A172 (cell line): Measurements from ENCODE around the gene PLD5. TPM values are rescaled to one million over a fixed set of nuclear protein-coding genes. Genes with fewer than 3 reads are reported as not detected.
"Not testable (repeated sequence)": the region's sequence is repeated elsewhere in the genome, so short reads cannot be mapped to it uniquely, and the experiment has no call there.

Source experiments
- DNase-seq: peaks from one replicate; pipeline ENCODE4 v3.0.0-alpha.2; 2015; ENCODE audit warnings: low spot score
- total RNA-seq: library from RNA; depleted of rRNA; stranded (reverse); fragments of >200 nt; shearing (Covaris generic); gene quantifications from 2 replicates; pipeline ENCODE4 v1.2.3, GENCODE V29; 2014

Gene PLD5
- total RNA-seq, 1 experiment from 2014 or later = not detected

GRCh38 chr1:242426271-242426905, 98.1 kb downstream of the PLD5 start:
- DNase-seq = no peak

GRCh38 chr1:242425232-242425631, 99.3 kb downstream of the PLD5 start:
- DNase-seq = peak; percentile 52

DNA sequence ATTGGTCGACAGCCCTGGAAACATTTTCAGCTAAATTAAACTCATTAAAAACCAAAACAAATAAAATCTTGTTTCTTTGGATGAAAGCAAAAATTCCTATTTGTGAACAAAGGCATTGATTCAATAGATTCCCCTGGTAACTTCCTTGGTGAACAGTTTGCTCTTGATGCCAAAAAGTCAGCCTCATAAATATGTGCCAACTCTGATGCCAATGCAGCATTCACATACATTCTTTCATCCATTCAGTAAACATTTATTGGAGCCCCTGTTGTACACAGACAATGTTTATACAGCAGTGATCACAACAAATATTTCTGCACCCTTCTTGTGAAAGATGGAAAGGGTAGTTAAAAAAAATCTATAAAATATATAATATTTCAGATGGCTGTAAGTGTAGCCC, 107.8 kb downstream of the PLD5 start:
- DNase-seq = no peak

GRCh38 chr1:242412921-242413320, 111.6 kb downstream of the PLD5 start:
- no peak for DNase-seq

- no peak for DNase-seq
These were observed 112.6 kb downstream of the PLD5 start for GRCh38 chr1:242411901-242412300.

DNA sequence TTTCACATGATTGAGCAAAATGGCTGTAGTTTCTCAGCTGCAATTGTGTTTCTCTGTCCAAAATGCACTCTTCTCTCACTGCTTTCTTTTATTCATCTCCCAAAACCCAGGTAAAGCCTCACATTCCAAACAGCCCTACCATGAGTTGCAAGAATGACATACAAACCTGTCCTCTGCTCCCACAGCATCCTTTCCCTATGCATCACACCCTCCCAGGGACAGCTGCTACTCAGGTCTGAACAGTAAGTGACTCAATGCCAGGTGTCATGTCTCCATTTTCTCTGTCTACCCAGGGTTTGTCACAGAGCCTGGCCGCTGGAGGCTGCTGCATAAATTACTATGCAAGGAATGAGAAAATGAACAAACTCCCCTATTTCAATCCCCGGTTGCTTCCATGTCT, 118.5 kb downstream of the PLD5 start:
- DNase-seq = no peak

DNA sequence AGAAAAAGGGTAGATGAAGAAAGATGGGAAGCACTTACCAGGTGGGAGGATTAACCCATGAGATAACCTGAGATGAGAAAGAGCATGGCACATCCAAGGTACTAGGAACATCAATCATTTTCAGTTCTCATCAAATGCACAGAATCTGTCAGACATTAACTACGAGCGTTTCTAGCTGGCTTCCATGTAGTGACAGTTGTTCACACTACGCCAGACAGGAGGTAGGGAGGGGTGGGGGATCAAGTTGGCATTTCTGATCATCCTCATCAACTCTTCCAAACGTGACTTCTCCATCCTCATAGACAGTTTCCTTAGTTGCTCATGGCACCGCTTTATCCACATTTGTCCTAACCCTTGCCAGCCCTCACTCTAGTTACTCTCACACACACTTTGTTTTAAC, 120.2 kb downstream of the PLD5 start:
- no peak for DNase-seq

DNA sequence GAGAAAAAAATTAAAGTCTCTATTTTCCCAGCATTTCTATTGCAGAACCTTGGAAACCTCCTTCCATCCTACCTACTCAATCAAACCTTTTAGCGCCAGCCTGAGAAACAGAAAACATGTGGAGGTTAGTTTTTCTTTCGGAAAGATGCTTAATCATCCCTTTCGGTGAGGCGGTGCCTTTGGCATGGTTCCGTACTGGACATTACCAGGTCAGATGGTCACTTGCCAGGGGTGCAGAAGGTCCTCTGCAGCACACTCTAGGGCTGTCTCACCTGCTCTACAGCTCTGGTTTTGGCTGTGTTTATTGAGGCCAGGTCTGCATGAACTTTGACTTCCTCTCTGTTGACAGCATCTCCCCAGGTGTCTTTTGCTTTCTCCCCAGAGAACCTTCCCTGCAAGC, 121.5 kb downstream of the PLD5 start:
- no peak for DNase-seq

GRCh38 chr1:242401937-242402336, 122.6 kb downstream of the PLD5 start:
- no peak for DNase-seq

DNA sequence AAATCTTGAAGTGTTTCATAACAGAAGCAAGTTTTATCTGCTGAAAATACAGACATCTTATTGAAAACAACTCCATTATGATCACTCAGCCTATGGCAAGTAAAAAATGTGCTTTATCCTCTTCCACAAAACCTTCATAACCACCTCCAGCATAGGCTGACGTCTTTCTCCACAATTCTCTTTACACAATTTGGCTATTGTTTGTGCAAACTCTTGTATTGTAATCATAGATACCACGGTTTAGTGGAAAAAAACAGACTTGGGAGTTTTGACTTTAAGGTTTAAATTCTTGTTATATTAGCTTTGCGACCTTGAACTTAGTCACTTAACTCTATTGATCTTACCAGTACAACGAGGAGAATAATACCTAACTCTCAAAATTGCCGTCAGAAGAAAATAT, 126.1 kb downstream of the PLD5 start:
- no peak for DNase-seq

DNA sequence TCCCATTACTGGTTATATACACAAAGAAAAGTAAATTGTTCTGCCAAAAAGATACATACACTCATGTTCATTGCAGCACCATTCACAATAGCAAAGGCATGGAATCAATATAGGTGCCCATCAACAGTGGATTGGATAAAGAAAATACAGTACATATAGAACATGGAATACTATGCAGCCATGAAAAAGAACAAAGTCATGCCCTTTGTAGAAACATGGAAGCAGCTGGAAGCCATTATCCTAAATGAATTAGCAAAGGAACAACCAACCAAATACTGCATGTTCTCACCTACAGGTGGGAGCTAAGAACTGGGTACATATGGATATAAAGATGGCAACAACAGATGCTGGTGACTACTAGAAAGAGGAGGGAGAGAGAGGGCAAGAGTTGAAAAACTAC, 132.6 kb downstream of the PLD5 start:
- no peak for DNase-seq

DNA sequence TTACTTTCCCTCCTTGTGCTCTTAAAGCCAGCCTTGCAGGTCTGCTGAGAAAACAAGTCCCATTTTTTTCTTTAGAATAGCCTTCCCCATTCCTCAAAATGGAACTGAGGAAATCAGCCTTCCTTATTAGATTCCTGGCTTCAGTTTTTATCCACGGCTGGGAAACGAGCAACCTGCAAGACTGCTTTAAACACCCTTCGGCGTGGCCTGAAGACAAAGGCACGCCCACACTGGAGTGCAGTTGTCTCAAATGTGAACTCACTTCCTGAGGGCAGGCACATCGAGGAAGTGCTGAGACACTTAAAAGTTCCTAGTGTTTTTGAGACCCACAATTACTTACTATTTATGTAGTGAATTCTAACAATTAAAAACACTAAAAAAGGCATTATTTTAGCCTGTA, 148.4 kb downstream of the PLD5 start:
- DNase-seq = not testable (repeated sequence)

GRCh38 chr1:242350446-242350845, 174.1 kb downstream of the PLD5 start:
- DNase-seq = not testable (repeated sequence)

DNA sequence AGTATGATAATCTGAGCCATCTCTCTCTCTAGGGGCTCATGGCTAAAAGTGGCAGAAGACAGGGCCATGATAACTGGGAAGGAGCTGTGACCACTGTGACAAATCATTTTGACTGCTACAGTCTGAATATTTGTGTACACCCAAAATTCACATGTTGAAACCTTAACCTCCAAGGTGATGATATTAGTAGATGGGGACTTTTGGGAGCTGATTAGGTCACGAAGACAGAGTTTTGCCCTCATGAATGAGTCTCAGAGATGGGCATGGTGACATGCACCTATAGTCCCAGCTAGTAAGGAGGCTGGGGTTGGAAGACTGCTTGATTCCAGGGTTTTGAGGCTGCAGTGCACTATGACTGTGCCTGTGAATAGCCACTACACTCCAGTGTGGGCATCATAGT, 174.9 kb downstream of the PLD5 start:
- no peak for DNase-seq

GRCh38 chr1:242330865-242331264, 193.6 kb downstream of the PLD5 start:
- not testable (repeated sequence) for DNase-seq

GRCh38 chr1:242327381-242327780, 197.1 kb downstream of the PLD5 start:
- DNase-seq = not testable (repeated sequence)

DNA sequence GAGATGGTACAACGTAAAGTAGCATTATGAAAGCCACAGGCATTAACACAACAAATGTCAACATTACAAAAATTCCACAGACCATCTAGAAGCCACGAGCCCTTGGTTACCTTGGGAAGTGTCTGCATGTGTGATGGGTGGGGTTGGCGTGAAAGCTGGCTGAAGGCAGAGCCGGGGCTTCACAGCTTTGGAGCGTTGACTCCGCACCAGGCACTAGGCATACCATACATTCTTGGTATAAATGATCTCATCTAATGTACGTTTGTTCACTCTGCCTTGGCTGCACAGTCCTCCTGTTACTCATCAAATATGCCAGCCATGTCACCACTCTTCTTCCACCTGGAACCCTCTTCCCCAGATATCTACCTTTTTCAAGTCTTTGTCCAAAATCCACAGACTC, 202.5 kb downstream of the PLD5 start:
- DNase-seq = not testable (repeated sequence)

GRCh38 chr1:242318140-242318539, 206.4 kb downstream of the PLD5 start:
- no peak for DNase-seq

- DNase-seq = not testable (repeated sequence)
These were observed 209.6 kb downstream of the PLD5 start for GRCh38 chr1:242314865-242315264.

DNA sequence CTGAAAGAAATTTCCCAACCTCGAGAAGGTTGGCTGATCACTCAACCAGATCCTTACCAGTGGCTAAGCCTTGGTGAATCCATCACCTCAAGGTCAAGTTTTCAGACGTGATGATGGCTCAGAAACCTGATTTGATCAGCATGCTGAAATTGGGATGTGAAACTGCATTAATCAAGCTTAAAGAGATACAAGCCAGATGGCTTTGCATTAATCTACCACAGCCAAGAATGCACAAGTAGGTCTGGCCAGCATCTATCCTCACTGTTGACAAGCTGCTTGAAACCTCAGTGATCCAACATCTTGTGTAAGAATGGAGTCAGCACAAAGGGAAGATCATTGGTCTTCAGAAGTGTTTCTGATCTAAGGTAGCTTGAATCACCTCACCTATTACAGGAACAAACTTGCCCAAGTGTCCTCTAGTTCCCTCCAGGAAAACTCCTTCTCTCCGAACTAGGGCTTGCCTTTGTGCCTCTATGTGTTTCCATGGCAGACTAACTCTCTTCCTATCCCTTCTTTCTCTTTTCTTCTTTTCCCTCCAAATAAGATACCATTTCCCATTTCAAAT, 210.3 kb downstream of the PLD5 start:
- DNase-seq = not testable (repeated sequence)

- not testable (repeated sequence) for DNase-seq
These were observed 215.8 kb downstream of the PLD5 start for GRCh38 chr1:242308681-242309080.

GRCh38 chr1:242293781-242294180, 230.7 kb downstream of the PLD5 start:
- not testable (repeated sequence) for DNase-seq

DNA sequence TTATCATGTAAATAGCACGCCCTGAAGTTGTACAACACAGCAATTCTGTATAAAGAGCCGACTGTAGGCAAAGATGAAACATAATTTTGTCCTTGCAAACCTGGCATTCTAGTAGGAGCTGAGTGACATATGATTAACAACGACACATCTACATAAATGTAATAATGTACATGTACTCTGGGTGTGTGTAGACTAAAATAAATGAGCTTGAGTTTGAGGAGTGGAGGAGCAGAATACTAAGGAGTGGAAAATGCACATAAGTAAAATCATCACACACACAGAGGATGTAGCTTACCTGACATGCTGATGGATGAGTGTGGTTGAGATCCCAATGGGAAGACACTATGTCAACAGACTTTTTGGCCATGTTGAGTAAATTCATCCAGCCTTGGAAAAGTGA, 236.4 kb downstream of the PLD5 start:
- not testable (repeated sequence) for DNase-seq
